DOHH2 (cell line): ENCODE data around the gene OR51B4.

Experiments used
- EZH2phosphoT487 ChIP-seq: fragments of 200-600 bp; sonication (generic); IDR thresholded peaks from 2 replicates; pipeline ENCODE4 v1.6.1; 2017; ENCODE audit warnings: borderline replicate concordance, mild to moderate bottlenecking, antibody characterized with exemption, low read length, moderate library complexity, mixed read lengths
- TF ChIP-seq, protein P1 (sequence below): fragments of 200-600 bp; sonication (generic); IDR thresholded peaks from one replicate; pipeline ENCODE4 v1.5.1; 2014; ENCODE audit warnings: antibody characterized with exemption, mild to moderate bottlenecking, low read depth, low read length; ENCODE audit not compliant: poor library complexity, severe bottlenecking

DNA sequence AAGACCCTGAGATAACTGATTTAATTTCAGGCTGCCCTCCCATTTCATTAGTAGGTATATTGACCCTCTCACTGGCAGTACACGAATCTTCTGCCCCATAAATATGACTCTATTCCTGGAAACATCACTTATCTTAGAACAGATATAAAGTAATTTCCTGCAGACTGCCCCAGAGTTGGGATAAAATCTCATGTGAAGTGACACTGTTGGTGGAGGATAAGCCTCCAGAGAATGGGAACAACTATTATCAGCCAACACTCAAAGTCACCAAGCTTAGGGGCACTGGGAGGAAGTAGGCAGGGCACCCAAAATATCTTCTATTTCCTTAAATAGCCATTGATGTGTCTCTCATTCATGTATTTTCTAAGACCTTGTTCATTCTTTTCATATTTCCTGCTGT lies 33.4 kb upstream of the OR51B4 start:
- TF ChIP-seq, protein P1, sequence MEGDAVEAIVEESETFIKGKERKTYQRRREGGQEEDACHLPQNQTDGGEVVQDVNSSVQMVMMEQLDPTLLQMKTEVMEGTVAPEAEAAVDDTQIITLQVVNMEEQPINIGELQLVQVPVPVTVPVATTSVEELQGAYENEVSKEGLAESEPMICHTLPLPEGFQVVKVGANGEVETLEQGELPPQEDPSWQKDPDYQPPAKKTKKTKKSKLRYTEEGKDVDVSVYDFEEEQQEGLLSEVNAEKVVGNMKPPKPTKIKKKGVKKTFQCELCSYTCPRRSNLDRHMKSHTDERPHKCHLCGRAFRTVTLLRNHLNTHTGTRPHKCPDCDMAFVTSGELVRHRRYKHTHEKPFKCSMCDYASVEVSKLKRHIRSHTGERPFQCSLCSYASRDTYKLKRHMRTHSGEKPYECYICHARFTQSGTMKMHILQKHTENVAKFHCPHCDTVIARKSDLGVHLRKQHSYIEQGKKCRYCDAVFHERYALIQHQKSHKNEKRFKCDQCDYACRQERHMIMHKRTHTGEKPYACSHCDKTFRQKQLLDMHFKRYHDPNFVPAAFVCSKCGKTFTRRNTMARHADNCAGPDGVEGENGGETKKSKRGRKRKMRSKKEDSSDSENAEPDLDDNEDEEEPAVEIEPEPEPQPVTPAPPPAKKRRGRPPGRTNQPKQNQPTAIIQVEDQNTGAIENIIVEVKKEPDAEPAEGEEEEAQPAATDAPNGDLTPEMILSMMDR = no peak
- no peak for TF ChIP-seq EZH2phosphoT487
